Omental fat pad (tissue), 4 donors: ENCODE results near the gene EMILIN3. TPM values are rescaled to one million over a fixed set of nuclear protein-coding genes. Genes with fewer than 3 reads are reported as not detected.

ENCODE experiments used
- ATAC-seq: fragments of 150-250 bp; one replicate; pipeline ENCODE4 v1.9.1; 2016; ENCODE audit warnings: mild to moderate bottlenecking, moderate library complexity; ENCODE audit not compliant: low FRiP score
- DNase-seq: peaks from one replicate; pipeline ENCODE4 v3.0.0-alpha.2; 2019; ENCODE audit warnings: low spot score
- total RNA-seq, 4 donors: library from RNA; depleted of rRNA; stranded (reverse); fragments of >200 nt; gene quantifications; one replicate each; pipeline ENCODE4 v1.1.0, GENCODE V29; 2016
- TF ChIP-seq, protein P1 (sequence below), 3 donors: fragments of 450-650 bp; IDR thresholded peaks; one replicate each; pipeline ENCODE4 v1.5.1; 2016 to 2017; ENCODE audit warnings: antibody characterized with exemption in 3 of 3, mild to moderate bottlenecking in 3 of 3, moderate library complexity in 2 of 3

The EMILIN3 gene
- total RNA-seq, 4 donors from 2014 or later, result 0.12 to 0.37 (median 0.13) TPM; not detected in 1

DNA sequence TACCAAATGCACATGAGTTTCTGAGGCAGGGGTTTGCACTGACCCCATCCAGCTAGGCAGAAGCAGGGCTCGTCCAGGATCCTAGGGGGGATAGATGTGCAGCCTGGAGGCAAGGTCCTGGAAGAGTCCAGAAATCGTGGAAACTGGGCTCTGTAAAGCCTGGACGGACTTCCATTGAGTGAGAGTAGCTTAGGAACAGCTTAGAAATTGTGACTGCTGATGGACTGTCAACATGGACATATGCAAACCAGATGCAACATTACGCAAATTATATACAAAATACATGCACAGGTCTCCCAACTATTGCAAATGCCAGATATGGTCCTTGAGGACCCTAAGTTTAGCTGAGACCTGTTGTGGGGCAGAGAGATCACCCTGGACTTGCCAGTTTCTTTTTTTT lies 4.8 kb upstream of the EMILIN3 start:
- no peak for DNase-seq
- TF ChIP-seq, protein P1, sequence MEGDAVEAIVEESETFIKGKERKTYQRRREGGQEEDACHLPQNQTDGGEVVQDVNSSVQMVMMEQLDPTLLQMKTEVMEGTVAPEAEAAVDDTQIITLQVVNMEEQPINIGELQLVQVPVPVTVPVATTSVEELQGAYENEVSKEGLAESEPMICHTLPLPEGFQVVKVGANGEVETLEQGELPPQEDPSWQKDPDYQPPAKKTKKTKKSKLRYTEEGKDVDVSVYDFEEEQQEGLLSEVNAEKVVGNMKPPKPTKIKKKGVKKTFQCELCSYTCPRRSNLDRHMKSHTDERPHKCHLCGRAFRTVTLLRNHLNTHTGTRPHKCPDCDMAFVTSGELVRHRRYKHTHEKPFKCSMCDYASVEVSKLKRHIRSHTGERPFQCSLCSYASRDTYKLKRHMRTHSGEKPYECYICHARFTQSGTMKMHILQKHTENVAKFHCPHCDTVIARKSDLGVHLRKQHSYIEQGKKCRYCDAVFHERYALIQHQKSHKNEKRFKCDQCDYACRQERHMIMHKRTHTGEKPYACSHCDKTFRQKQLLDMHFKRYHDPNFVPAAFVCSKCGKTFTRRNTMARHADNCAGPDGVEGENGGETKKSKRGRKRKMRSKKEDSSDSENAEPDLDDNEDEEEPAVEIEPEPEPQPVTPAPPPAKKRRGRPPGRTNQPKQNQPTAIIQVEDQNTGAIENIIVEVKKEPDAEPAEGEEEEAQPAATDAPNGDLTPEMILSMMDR (IDR thresholded peaks at IDR 0.05), result no peak
- no peak for ATAC-seq

DNA sequence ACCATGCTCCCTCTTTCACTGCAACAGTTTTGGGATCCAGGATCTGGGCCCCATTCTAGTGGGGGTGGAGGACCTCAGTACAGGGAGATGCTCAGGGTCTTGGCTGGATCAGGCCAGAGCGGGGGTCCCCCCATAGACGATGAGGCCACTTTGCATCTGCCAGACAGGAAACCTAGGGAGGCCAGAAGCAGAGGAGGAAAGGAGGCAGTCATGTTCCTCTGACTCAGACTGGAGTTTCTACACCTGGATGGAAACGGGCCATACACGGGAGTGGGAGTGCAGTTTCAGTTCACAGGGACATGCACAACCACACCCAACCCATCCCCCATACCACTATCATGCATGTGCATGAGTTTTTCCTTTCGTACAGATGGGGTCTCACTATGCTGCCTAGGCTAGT lies 3.6 kb upstream of the EMILIN3 start:
- DNase-seq, result no peak
- TF ChIP-seq, protein P1 (IDR thresholded peaks at IDR 0.05), result no peak

DNA sequence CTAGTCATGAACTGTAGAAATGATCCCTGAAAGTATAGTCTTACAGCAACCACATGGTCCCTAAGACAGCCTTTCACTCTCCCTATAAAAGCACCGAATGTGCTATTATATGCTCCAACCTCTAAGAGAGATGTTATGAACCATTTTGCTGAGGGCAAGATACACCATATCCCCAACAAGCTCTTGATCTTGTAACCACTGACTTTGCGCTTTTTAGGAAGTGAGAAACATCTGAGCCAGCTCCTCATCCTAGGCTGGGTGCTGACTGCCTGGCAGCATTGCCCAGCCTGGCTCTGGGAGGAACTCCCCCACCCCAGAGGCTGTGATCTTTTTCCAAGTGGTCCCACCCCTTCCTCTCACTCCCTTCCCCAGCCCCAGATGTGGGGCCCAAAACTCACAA lies 3.1 kb upstream of the EMILIN3 start:
- TF ChIP-seq, protein P1 (IDR thresholded peaks at IDR 0.05), result no peak
- DNase-seq (no peak), ATAC-seq (no peak)

More for the DNA sequence above, 3.6 kb upstream of the EMILIN3 start:
- ATAC-seq, result no peak

DNA sequence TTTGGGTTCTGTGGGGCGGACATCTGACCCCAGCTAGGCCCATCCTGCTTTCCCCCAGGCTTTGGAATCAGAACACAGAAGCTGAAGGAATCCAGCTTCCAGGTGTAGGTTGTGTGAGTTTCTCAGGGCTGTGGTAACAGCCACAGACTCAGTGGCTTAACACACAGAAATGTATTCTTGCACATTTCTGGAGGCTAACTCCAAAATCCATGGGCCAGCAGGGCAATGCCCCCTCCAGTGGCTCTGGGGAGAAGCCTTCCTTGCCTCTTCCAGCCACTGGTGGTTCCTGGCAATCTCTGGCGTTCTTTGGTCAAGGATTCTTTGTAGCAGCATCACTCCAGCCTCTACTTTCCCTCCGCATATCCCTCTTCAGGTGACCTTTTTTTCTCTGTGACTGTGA lies 1.3 kb upstream of the EMILIN3 start:
- TF ChIP-seq, protein P1 (IDR thresholded peaks at IDR 0.05), result no peak

DNA sequence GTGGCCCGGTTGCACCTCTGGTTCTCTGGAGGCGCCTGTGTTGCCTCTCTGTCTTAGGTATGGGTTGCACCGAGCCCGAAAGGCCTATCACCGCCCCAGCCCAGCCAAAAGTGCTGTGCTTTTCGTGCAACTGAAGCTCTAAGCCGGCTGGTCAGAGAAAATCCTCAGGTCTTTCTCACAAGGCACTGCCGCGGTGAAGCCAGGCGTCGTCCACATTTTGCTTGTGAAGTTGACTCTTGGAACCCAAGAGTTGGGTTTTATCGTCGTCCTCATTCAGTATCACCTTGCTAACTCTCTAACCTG lies 726 bp upstream of the EMILIN3 start:
- TF ChIP-seq, protein P1 (IDR thresholded peaks at IDR 0.05), result no peak
- DNase-seq, result no peak
- no peak for ATAC-seq

More for the DNA sequence above, 1.3 kb upstream of the EMILIN3 start:
- ATAC-seq, result no peak
- DNase-seq, result no peak

DNA sequence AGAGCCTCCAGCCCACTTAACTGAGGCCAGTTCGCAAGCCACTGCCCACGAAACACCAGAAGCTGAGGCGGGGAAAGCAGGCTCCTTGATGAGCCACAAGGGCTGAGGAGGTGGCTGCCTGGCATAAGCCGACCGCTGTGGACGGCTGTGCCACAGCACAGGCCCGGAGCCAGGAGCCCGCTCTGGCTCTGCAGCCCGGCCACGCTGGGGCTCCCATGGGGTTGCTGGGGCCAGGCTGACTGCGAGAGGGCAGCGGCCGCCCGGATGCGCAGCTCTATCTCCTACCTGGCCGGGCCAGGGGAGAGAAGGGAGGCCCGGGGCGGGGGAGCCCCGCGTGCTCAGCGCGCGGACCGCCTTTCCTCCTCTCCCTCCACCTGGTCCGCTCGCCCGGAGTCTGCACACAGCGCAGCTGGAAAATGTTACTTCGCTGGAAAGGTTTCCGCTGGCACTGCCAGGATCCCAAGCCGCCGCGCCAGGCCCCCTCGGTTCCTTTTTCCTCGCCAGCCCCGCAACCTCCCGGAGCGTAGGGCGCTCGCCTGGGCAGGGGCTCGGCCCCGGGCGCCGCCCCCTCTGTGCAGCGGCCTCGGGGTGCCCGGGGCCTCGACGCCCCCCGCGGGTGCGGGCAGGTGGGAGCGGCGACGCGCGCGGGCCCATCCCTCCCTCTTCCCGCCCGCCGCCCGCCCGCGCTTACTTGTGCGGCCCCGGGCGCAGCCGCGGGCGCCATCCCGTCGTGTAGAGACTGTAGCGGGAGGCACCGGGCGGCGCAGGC lies 657 bp downstream of the EMILIN3 start:
- ATAC-seq, result peak; percentile 46
- no peak for DNase-seq
- TF ChIP-seq, protein P1 (IDR thresholded peaks at IDR 0.05), result no peak
